ENCODE data around the gene HOXB2.

GRCh38 chr17:48559840-48560817 is 15.2 kb upstream of the HOXB2 start:
- TF ChIP-seq EZH2 (IDR thresholded peaks at IDR 0.05) (no peak), POLR2AphosphoS5 (IDR thresholded peaks at IDR 0.05; ENCODE audit: borderline replicate concordance, low read depth, low read length) (no peak)
